Measurements from ENCODE around the gene FCHO2.
"Not testable (repeated sequence)": the region's sequence is repeated elsewhere in the genome, so short reads cannot be mapped to it uniquely, and the experiment has no call there.

- TF ChIP-seq, protein P1, sequence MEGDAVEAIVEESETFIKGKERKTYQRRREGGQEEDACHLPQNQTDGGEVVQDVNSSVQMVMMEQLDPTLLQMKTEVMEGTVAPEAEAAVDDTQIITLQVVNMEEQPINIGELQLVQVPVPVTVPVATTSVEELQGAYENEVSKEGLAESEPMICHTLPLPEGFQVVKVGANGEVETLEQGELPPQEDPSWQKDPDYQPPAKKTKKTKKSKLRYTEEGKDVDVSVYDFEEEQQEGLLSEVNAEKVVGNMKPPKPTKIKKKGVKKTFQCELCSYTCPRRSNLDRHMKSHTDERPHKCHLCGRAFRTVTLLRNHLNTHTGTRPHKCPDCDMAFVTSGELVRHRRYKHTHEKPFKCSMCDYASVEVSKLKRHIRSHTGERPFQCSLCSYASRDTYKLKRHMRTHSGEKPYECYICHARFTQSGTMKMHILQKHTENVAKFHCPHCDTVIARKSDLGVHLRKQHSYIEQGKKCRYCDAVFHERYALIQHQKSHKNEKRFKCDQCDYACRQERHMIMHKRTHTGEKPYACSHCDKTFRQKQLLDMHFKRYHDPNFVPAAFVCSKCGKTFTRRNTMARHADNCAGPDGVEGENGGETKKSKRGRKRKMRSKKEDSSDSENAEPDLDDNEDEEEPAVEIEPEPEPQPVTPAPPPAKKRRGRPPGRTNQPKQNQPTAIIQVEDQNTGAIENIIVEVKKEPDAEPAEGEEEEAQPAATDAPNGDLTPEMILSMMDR (IDR thresholded peaks at IDR 0.05): not testable (repeated sequence)
- not testable (repeated sequence) for TF ChIP-seq POLR2A (IDR thresholded peaks at IDR 0.05)
Observed at GRCh38 chr5:72976810-72977209, 21.0 kb downstream of the FCHO2 start.
